ENCODE results near the gene UBE3A. TPM values are rescaled to one million over a fixed set of nuclear protein-coding genes. Genes with fewer than 3 reads are reported as not detected.

UBE3A gene
- total RNA-seq, 1 donor from 2014 or later = 90.0 TPM

GRCh38 chr15:25403771-25404170, 35.1 kb downstream of the UBE3A start:
- no peak for DNase-seq (ENCODE audit: low read depth)

GRCh38 chr15:25402342-25402741, 36.5 kb downstream of the UBE3A start:
- no peak for DNase-seq (ENCODE audit: low read depth)

DNA sequence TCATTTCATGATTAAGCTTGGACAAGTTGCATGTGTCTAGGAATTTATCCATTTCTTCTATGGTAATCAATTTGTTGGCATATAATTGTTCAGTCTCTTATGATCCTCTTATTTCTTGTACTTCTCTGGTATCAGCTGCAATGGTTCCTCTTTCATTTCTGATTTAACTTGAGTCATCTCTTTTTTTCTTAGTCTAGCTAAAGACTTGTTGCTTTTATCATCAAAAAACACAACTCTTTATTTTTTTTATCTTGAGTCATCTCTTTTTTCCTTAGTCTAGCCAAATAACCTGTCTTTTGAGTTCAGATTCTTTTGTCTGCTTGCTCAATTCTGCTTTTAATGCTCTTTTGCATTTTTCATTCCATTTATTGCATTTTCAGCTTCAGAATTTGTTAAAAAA, 37.3 kb downstream of the UBE3A start:
- DNase-seq (ENCODE audit: low read depth) = no peak

DNA sequence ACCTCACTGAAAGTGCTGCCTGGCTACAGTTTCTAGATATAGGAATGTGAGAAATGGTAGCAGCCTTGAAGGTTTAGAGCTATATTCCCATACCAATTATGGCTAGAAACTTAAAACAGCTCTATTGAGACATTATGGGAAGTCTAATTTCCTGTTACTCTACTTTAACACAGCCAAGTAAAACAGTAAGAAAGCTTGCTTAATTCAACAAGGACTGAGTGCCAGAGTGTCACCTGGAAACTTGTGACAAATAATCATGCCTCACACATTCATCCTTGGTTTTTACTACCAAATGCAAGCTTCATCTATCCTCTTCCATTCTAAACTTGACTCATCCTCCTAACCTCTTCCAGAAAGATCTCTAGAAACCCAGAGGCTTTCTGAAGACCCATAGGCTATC, 41.7 kb downstream of the UBE3A start:
- peak; percentile 44 for DNase-seq (ENCODE audit: low read depth)

- no peak for DNase-seq (ENCODE audit: low read depth)
These were observed 43.9 kb downstream of the UBE3A start for GRCh38 chr15:25394898-25395297.

DNA sequence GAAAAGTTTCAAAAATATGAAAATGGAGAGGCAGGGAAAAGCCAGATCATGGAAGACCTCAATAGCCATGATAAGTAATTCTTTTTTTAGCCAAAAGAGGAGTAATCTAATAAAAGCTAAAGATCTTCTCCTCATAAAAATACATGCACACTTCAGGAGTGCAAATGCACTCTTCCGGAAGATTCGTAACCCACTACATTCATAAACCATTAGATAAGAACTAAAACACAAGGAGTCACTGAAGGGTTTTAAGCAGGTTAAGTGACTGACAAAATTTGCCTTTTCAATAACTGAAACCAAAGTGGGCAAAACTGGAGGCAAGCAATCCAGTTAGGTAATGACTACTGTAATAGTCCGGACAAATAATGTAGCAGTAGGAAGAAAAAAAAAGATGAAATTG, 46.0 kb downstream of the UBE3A start:
- DNase-seq (ENCODE audit: low read depth) = no peak

DNA sequence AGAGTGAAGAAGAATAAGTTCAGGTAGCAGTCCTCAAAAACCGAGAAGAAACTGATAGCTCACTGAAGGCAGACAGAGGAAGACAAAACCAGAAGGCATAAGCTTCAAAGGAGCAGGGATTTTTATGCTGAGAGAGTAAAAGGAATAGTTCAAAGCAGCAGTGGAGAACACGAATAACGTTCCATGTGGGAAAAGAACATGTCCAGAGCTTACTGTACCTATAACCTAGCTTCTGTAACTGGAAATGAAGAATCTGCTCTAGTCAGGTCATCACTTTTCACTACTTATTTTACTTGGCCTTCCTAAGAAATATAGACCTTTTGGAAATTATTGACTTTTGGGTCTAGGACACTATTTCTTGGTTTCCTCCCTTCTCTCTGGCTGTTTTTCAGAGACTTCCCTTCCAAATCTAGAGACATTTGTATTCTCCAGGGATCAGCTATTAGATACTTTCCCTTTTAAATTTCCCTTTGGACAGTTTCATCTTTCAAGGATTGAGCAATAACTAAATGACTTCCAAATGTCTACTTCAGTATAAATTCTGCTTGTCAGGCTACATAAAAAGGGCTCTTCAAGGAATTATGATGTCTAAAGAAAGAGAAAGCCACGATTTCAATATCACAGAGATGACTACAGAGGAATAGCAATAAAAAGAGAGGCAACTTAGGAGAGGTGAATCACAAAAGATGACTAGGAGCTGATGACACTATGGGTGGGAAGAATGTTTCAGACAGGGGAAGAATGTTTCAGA, 46.7 kb downstream of the UBE3A start:
- DNase-seq (ENCODE audit: low read depth) = peak; percentile 64

DNA sequence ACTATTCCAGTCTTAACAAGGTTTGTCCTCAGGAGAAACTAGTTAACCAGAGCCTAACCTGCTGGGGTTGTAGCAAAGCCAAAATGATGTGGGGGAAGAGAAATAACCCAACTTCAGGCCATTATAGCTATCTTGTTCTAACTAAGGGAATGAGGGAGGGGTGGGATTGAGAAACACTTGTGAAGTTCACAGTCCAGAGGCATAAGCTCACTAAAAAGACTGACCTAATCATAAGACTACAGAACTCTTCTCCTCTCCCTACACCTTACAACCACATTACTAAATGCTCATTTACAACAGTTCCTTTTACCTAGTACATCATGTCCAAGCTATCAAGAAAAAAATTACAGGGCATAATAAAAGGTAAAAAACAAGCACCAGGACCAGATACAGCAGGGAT, 52.8 kb downstream of the UBE3A start:
- DNase-seq (ENCODE audit: low read depth) = no peak

- no peak for DNase-seq (ENCODE audit: low read depth)
These were observed 57.2 kb downstream of the UBE3A start for GRCh38 chr15:25381579-25381978.

- DNase-seq (ENCODE audit: low read depth) = no peak
These were observed 60.3 kb downstream of the UBE3A start for GRCh38 chr15:25378501-25378901.

DNA sequence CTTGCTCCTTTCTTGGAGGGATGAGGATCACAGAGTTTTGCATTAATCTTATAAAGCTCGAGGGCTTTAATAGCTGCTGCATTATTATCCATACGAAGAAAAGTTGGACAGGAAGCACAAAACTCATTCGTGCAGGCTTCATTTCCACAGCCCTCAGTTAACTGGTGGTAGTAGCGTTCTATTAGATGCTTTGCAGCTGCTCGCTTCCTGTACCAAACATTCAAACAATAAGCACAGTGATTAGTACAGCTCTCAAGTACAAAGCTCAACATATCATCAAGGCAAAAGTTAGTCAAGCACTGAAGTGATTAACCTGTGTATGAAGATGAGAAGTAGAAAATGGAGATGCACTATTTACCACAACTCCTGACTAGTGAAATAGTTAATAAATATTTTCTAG, 63.3 kb downstream of the UBE3A start:
- no peak for DNase-seq (ENCODE audit: low read depth)

- DNase-seq (ENCODE audit: low read depth) = no peak
These were observed 64.7 kb downstream of the UBE3A start for GRCh38 chr15:25374143-25374542.

GRCh38 chr15:25372298-25372697, 66.5 kb downstream of the UBE3A start:
- DNase-seq (ENCODE audit: low read depth) = peak; percentile 4

DNA sequence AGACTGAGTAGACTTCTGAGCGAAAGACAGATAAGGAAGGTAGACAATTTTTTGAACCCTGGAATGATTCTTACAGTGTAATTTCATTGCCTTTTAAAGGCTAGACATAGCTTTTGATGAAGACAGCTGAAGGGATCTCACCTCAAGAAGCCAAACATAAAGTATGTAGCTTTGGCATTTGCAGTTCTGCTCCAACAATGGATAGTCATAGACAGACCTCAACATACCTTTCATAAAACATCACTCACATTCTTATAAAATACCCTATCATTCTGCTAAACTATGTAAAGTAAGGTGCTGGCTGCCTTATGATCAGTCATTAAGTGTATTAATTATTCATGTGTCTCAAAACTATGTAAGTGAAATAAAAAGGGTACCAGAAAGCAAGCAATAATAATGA, 70.0 kb downstream of the UBE3A start:
- peak; percentile 27 for DNase-seq (ENCODE audit: low read depth)

- no peak for DNase-seq (ENCODE audit: low read depth)
These were observed 72.8 kb downstream of the UBE3A start for GRCh38 chr15:25366058-25366457.

- DNase-seq (ENCODE audit: low read depth) = no peak
These were observed 76.3 kb downstream of the UBE3A start for GRCh38 chr15:25362545-25362944.

DNA sequence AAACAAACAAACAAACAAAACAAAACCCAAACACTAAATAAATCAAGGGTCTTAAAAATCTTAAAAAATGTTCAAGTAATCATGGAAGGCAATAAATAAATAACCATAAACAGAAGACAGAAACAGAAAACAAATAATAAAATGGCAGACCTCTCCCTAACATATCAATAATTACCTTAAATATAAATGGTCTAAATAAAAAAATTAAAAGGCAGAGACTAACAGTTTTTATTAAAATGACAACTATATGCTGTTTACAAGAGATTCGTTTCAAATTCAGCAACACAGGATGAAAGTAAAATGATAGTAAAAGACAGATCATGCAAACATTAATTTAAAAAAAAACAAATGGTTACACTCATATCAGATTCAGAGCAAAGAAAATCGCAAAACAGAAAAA, 91.1 kb downstream of the UBE3A start:
- no peak for DNase-seq (ENCODE audit: low read depth)

DNA sequence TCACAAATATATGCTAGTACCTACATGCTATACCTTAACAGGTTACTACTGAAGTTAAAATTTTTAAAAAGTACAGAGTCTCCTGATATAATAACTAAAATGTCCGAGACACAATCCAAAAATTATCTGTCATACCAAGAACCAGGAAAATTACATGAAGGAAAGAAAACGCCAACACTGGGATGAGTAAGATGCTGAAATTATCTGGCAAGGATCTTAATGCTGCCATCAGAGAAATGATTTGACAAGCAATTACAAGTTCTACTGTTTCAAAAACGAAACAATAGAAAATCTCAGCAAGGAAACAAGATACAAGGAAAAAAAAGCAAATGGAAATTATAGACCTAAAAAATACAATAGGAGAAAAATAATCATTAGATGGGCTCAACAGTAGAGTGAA, 92.5 kb downstream of the UBE3A start:
- DNase-seq (ENCODE audit: low read depth) = no peak

DNA sequence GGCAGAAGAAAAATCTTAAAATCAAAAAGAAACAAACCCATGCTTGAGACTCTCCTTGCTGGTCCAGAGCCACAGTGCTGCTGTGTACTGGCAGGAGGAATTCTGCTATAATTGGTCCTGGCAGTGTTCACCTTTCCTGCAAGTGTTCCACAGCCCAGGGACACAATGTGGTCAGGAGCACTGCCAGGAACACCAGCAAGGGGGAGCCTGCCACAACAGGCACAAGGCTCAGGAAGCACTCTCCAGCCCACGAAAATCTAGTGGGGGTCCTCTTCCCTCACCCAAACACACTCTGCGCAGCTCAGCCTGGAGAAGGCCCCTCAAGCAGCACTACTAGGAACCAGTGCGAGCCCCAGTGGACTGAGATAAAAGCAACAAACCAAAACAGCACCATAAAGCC, 92.9 kb downstream of the UBE3A start:
- DNase-seq (ENCODE audit: low read depth) = peak; percentile 45

- DNase-seq (ENCODE audit: low read depth) = no peak
These were observed 96.2 kb downstream of the UBE3A start for GRCh38 chr15:25342629-25343028.

DNA sequence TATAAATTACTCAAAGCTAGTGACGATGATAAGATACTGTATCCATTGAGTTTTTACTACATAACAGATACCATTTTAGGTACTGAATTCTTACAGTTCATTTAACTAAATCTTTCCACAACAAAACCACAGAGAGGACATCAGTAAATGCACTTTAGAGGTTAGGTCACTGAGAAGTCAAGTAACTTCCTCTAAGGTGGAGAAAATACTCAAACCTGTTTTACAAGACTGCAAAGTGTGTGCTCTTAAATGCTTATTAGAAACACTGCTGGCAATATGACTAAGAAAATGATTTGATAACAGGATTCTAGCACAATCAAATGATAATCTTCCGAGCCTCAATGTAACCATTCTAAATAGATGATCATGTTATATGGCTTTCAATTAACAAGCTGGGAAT, 99.4 kb downstream of the UBE3A start:
- peak; percentile 30 for DNase-seq (ENCODE audit: low read depth)

DNA sequence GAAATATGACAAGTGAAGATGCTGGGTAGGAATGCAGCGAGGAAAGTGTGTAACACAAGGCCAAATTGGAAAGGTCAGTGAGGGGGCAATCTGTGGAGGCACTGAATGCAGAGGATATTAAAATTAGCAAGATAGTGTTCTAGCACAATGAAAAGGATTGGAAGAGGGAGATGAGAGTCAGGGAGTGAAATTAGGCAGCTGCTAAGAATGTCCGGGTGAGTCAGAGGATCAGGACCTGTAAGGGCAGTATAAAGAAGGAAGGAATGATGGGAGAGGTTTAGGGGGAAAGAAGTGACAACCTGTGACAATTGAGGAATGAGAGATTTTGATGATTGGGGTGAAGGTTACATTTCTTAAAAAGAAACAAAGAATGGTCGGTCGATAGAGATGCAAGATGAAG, 103.5 kb downstream of the UBE3A start:
- no peak for DNase-seq (ENCODE audit: low read depth)

- DNase-seq (ENCODE audit: low read depth) = peak; percentile 91
These were observed 105.8 kb downstream of the UBE3A start for GRCh38 chr15:25333049-25333448.

DNA sequence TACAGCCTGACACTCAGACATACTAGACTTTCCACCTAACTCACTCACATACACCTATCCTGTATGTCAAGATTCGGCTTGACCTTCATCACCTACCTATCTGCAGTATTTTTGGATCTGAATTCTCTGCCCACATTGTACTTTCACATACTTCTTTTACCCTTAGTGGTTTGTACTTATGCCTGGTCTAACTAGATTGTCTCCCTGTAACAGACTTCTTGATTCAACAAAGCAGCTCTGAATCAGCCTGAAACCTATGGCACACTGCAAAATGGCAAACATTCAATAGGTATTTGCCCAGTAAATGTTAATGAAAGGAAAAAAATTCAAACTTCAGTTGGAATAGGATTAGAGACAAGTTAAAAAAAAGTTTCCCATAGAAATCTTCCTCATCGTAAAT, 106.5 kb downstream of the UBE3A start:
- no peak for DNase-seq (ENCODE audit: low read depth)

Data from renal cortical epithelial cell (primary cell).